ENCODE measurements around the gene WFDC10B.

- no peak for TF ChIP-seq POLR2A (IDR thresholded peaks at IDR 0.05)
- no peak for TF ChIP-seq CTCF (IDR thresholded peaks at IDR 0.05)
Measured at GRCh38 chr20:45752746-45753145, 47.9 kb upstream of the WFDC10B start.

Data from heart left ventricle (tissue), 13 donors.